ENCODE measurements around the gene NPY4R2. TPM values are rescaled to one million over a fixed set of nuclear protein-coding genes. Genes with fewer than 3 reads are reported as not detected.
"Not testable (repeated sequence)": the region's sequence is repeated elsewhere in the genome, so short reads cannot be mapped to it uniquely, and the experiment has no call there.

The NPY4R2 gene
- total RNA-seq, 4 donors from 2014 or later: 0.15 TPM; not detected in 3

GRCh38 chr10:47914052-47914451, 4.4 kb upstream of the NPY4R2 start:
- not testable (repeated sequence) for H3K36me3 ChIP-seq, H3K4me3 ChIP-seq, H3K4me1 ChIP-seq, ATAC-seq, H3K27me3 ChIP-seq, H3K27ac ChIP-seq, H3K9me3 ChIP-seq
- WGBS, 2 donors (ENCODE audit: low coverage in 1 of 2): no CpG with 5 or more reads among the region's 2 CpGs

- not testable (repeated sequence) for H3K36me3 ChIP-seq, H3K27me3 ChIP-seq, H3K4me1 ChIP-seq, ATAC-seq, H3K4me3 ChIP-seq, H3K9me3 ChIP-seq, H3K27ac ChIP-seq
- WGBS, 2 donors (ENCODE audit: low coverage in 1 of 2): no CpG with 5 or more reads among the region's 4 CpGs
Observed at GRCh38 chr10:47915849-47916548, 2.5 kb upstream of the NPY4R2 start.

DNA sequence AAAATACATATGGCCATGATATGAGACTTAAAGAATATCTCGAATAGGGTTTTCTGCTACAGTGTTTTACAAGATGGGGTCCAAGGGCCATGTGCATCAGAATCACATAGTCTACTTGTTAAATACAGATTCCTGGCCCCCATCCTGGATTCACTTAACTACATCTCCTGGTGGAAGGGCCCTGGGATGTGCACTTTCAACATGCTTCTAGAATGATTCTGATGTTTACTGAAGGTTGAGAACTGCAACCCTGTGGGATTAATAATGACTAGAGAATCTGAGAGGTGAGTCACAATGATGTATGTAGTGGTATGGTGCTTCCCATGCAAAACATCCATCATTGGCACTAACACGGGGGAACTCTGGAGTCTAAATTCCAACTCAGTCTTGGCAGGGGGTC, 2.1 kb downstream of the NPY4R2 start:
- not testable (repeated sequence) for H3K4me1 ChIP-seq, H3K36me3 ChIP-seq, H3K4me3 ChIP-seq, H3K27ac ChIP-seq, H3K27me3 ChIP-seq, H3K9me3 ChIP-seq, ATAC-seq
- 100% methylated on average over 1 of the region's 2 CpGs; no CpG with 5 or more reads in 1 of the 2 donors for WGBS, 2 donors (ENCODE audit: low coverage in 1 of 2)

GRCh38 chr10:47922503-47922902, 4.0 kb downstream of the NPY4R2 start:
- H3K4me3 ChIP-seq, H3K27ac ChIP-seq, H3K9me3 ChIP-seq, ATAC-seq, H3K27me3 ChIP-seq, H3K36me3 ChIP-seq, H3K4me1 ChIP-seq: not testable (repeated sequence)
- WGBS, 2 donors (ENCODE audit: low coverage in 1 of 2): no CpG with 5 or more reads among the region's 10 CpGs

- 68 to 100% methylated on average over 1 to 3 of the region's 5 CpGs for WGBS, 2 donors (ENCODE audit: low coverage in 1 of 2)
- H3K4me1 ChIP-seq, H3K9me3 ChIP-seq: not testable (repeated sequence)
Observed at GRCh38 chr10:47924628-47925027, 6.2 kb downstream of the NPY4R2 start.

GRCh38 chr10:47927147-47927916, 8.9 kb downstream of the NPY4R2 start:
- H3K36me3 ChIP-seq, ATAC-seq, H3K9me3 ChIP-seq, H3K4me1 ChIP-seq, H3K27me3 ChIP-seq, H3K27ac ChIP-seq, H3K4me3 ChIP-seq: not testable (repeated sequence)
- no CpG with 5 or more reads among the region's 9 CpGs for WGBS, 2 donors (ENCODE audit: low coverage in 1 of 2)

More at GRCh38 chr10:47924628-47925027, 6.2 kb downstream of the NPY4R2 start:
- not testable (repeated sequence) for H3K27me3 ChIP-seq, ATAC-seq, H3K27ac ChIP-seq, H3K36me3 ChIP-seq, H3K4me3 ChIP-seq

GRCh38 chr10:47928225-47928624, 9.8 kb downstream of the NPY4R2 start:
- H3K9me3 ChIP-seq, H3K4me3 ChIP-seq, ATAC-seq, H3K4me1 ChIP-seq, H3K36me3 ChIP-seq, H3K27me3 ChIP-seq, H3K27ac ChIP-seq: not testable (repeated sequence)
- WGBS, 2 donors (ENCODE audit: low coverage in 1 of 2): no CpG with 5 or more reads among the region's 2 CpGs

DNA sequence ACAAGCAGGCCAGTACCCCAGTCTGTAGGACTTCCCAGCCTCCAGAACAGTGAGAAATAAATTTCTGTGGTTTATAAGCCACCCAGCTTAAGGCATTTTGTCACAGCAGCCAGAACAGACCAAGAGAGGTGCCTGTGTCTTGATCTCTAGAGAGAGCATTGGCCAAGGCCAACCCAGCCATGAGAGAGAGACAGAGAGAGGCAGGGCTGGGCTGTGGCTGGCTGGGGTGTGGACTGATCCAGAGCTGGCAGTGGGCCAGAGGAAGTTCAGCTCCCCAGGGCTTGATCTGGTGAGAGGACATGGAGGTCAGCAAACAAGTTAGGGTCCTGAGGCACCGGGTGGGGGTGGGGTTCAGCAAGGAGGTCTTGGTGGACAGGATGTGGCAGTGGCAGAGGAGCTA, 14.4 kb downstream of the NPY4R2 start:
- H3K9me3 ChIP-seq, ATAC-seq, H3K4me3 ChIP-seq, H3K36me3 ChIP-seq, H3K4me1 ChIP-seq, H3K27ac ChIP-seq, H3K27me3 ChIP-seq: not testable (repeated sequence)
- no CpG with 5 or more reads among the region's 1 CpG for WGBS, 2 donors (ENCODE audit: low coverage in 1 of 2)

- no CpG with 5 or more reads among the region's 6 CpGs for WGBS, 2 donors (ENCODE audit: low coverage in 1 of 2)
- H3K27ac ChIP-seq, H3K27me3 ChIP-seq, H3K4me3 ChIP-seq, H3K36me3 ChIP-seq, H3K4me1 ChIP-seq, H3K9me3 ChIP-seq, ATAC-seq: not testable (repeated sequence)
Observed at GRCh38 chr10:47933462-47933861, 15.0 kb downstream of the NPY4R2 start.

- ATAC-seq, H3K27me3 ChIP-seq, H3K27ac ChIP-seq, H3K4me1 ChIP-seq, H3K36me3 ChIP-seq, H3K4me3 ChIP-seq, H3K9me3 ChIP-seq: not testable (repeated sequence)
- 60% methylated on average over 1 of the region's 8 CpGs; no CpG with 5 or more reads in 1 of the 2 donors for WGBS, 2 donors (ENCODE audit: low coverage in 1 of 2)
Observed at GRCh38 chr10:47936772-47937228, 18.3 kb downstream of the NPY4R2 start.

DNA sequence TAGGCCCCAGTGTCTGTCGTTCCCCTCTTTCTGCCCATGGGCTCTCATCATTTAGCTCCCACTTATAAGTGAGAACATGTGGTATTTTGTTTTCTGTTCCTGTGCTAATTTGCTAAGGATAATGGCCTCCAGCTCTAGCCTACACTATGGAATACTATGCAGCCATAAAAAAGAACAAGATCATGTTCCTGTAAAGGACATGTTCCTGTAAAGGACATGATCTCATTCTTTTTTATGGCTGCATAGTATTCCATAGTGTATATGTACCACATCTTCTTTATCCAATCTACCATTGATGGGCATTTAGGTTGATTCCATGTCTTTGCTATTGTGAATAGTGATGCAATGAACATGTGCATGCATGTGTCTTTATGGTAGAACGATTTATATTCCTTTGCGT, 19.2 kb downstream of the NPY4R2 start:
- not testable (repeated sequence) for H3K27ac ChIP-seq, H3K27me3 ChIP-seq, H3K9me3 ChIP-seq, H3K36me3 ChIP-seq, ATAC-seq, H3K4me1 ChIP-seq, H3K4me3 ChIP-seq
- 100% methylated on average over 1 of the region's 3 CpGs; no CpG with 5 or more reads in 1 of the 2 donors for WGBS, 2 donors (ENCODE audit: low coverage in 1 of 2)

- no CpG with 5 or more reads among the region's 2 CpGs for WGBS, 2 donors (ENCODE audit: low coverage in 1 of 2)
- not testable (repeated sequence) for H3K4me1 ChIP-seq, H3K36me3 ChIP-seq, H3K27ac ChIP-seq, H3K27me3 ChIP-seq, H3K4me3 ChIP-seq, H3K9me3 ChIP-seq, ATAC-seq
Observed at GRCh38 chr10:47940821-47941220, 22.4 kb downstream of the NPY4R2 start.

DNA sequence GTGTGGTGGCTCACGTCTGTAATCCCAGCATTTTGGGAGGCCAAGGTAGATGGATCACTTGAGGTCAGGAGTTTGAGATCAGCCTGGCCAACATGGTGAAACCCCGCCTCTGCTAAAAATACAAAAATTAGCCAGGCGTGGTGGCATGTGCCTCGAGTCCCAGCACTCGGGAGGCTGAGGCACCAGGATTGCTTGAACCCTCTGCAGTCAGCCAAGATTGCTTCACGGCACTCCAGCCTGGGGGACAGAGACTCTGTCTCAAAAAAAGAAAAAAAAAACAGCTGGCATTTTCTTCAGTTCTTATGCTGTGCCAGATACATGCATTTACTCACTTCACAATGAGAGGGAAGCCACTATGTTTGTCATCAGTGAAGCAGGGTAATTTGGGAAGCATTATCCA, 22.9 kb downstream of the NPY4R2 start:
- WGBS, 2 donors (ENCODE audit: low coverage in 1 of 2): 0 to 50% methylated on average over 1 of the region's 6 CpGs
- not testable (repeated sequence) for H3K4me1 ChIP-seq, H3K27ac ChIP-seq, H3K27me3 ChIP-seq, H3K4me3 ChIP-seq, H3K9me3 ChIP-seq, H3K36me3 ChIP-seq, ATAC-seq
